Prostate gland (tissue), 2 donors: Measurements from ENCODE around the gene ABCC9.

ENCODE experiments used
- POLR2A ChIP-seq: fragments of 450-650 bp; IDR thresholded peaks from one replicate; pipeline ENCODE4 v1.6.1; 2016; ENCODE audit warnings: antibody characterized with exemption, mild to moderate bottlenecking
- POLR2AphosphoS5 ChIP-seq: sonication (generic); formaldehyde crosslinking; IDR thresholded peaks from one replicate; pipeline ENCODE4 v1.6.1; 2017; ENCODE audit warnings: antibody characterized with exemption
- TF ChIP-seq, protein P1 (sequence below), 4 experiments: fragments of 200-600 bp in 2 of 4; fragments of 450-650 bp in 2 of 4; sonication (generic) in 2 of 4; IDR thresholded peaks; 1 replicate in 3 of 4; 2 replicates in 1 of 4; pipeline ENCODE4 v1.5.1; 2016 to 2019; ENCODE audit warnings: antibody characterized with exemption in 4 of 4, mild to moderate bottlenecking in 2 of 4, moderate library complexity in 2 of 4

GRCh38 chr12:21962821-21963220, 21.6 kb upstream of the ABCC9 start:
- TF ChIP-seq POLR2A (no peak), POLR2AphosphoS5 (no peak)
- TF ChIP-seq, protein P1, sequence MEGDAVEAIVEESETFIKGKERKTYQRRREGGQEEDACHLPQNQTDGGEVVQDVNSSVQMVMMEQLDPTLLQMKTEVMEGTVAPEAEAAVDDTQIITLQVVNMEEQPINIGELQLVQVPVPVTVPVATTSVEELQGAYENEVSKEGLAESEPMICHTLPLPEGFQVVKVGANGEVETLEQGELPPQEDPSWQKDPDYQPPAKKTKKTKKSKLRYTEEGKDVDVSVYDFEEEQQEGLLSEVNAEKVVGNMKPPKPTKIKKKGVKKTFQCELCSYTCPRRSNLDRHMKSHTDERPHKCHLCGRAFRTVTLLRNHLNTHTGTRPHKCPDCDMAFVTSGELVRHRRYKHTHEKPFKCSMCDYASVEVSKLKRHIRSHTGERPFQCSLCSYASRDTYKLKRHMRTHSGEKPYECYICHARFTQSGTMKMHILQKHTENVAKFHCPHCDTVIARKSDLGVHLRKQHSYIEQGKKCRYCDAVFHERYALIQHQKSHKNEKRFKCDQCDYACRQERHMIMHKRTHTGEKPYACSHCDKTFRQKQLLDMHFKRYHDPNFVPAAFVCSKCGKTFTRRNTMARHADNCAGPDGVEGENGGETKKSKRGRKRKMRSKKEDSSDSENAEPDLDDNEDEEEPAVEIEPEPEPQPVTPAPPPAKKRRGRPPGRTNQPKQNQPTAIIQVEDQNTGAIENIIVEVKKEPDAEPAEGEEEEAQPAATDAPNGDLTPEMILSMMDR (IDR thresholded peaks at IDR 0.05) = no peak
